HAP-1 (cell line): ENCODE data around the gene HSDL2.
A peak's percentile ranks its signal among the peaks of the same experiment; 100 is the strongest.
"Not testable (repeated sequence)": the region's sequence is repeated elsewhere in the genome, so short reads cannot be mapped to it uniquely, and the experiment has no call there.

Source experiments
- DNase-seq, 2 experiments: peaks; one replicate each; pipeline ENCODE4 v3.0.0-alpha.2; 2016 to 2020; ENCODE audit warnings: low spot score in 2 of 2
- H3K27me3 ChIP-seq: fragments of 250-450 bp; sonication (Bioruptor Pico); 2 replicates; pipeline ENCODE4 v1.5.1; 2020; ENCODE audit warnings: low read depth, mild to moderate bottlenecking, moderate library complexity
- H3K36me3 ChIP-seq: fragments of 250-450 bp; sonication (Bioruptor Pico); replicated peaks from 2 replicates; pipeline ENCODE4 v1.5.1; 2020; ENCODE audit warnings: mild to moderate bottlenecking
- H3K4me1 ChIP-seq: fragments of 250-450 bp; sonication (Bioruptor Pico); 2 replicates; pipeline ENCODE4 v1.5.1; 2020; ENCODE audit warnings: mild to moderate bottlenecking
- H3K4me3 ChIP-seq: fragments of 250-450 bp; sonication (Bioruptor Pico); 2 replicates; pipeline ENCODE4 v1.5.1; 2020; ENCODE audit warnings: mild to moderate bottlenecking, moderate library complexity
- H3K9me3 ChIP-seq: fragments of 250-450 bp; sonication (Bioruptor Pico); 2 replicates; pipeline ENCODE4 v1.5.1; 2020; ENCODE audit warnings: mild to moderate bottlenecking, moderate library complexity
- in situ Hi-C: fragments of 300-500 bp; cut with MboI; formaldehyde crosslinking; loops from 3 replicates; pipeline ENCODE4 v1.14.3; 2020; ENCODE audit warnings: low sequenced_read_pairs, inconsistent platforms, mixed read lengths

Gene HSDL2

GRCh38 chr9:112351184-112351583, 28.7 kb upstream of the HSDL2 start:
- H3K4me1 ChIP-seq, result peaks cover 16% of the 10 kb centered on the region
- H3K36me3 ChIP-seq, result no peaks in the 10 kb centered on the region; the same call in 1 of the 2 replicates
- H3K4me3 ChIP-seq, result no peak overlapping the region
- in situ Hi-C loops, result loop anchor here (25.0 kb wide), 1 partner anchor 589 kb away; no protein-coding TSS in a partner anchor
- peaks cover 14% of the 10 kb centered on the region for H3K27me3 ChIP-seq
- no peaks in the 10 kb centered on the region for H3K9me3 ChIP-seq
- no peak for DNase-seq

GRCh38 chr9:112352209-112352608, 27.7 kb upstream of the HSDL2 start:
- no peaks in the 10 kb centered on the region; the same call in 1 of the 2 replicates for H3K36me3 ChIP-seq
- H3K27me3 ChIP-seq, result peaks cover 14% of the 10 kb centered on the region
- no peaks in the 10 kb centered on the region for H3K9me3 ChIP-seq
- H3K4me1 ChIP-seq, result peaks cover 16% of the 10 kb centered on the region
- H3K4me3 ChIP-seq, result no peak overlapping the region
- in situ Hi-C loops, result loop anchor here (25.0 kb wide), 1 partner anchor 590 kb away; no protein-coding TSS in a partner anchor
- DNase-seq, result no peak

GRCh38 chr9:112354081-112354743, 25.7 kb upstream of the HSDL2 start:
- Histone ChIP-seq H3K36me3 (no peaks in the 10 kb centered on the region), H3K9me3 (no peaks in the 10 kb centered on the region), H3K27me3 (peaks cover 13% of the 10 kb centered on the region), H3K4me3 (no peak overlapping the region), H3K4me1 (peaks cover 1% of the 10 kb centered on the region)
- no peak for DNase-seq
- in situ Hi-C loops, result loop anchor here (25.0 kb wide), 1 partner anchor 592 kb away; no protein-coding TSS in a partner anchor

GRCh38 chr9:112355427-112355897, 24.4 kb upstream of the HSDL2 start:
- no peaks in the 10 kb centered on the region for H3K9me3 ChIP-seq
- no peak for DNase-seq
- in situ Hi-C loops, result loop anchor here (25.0 kb wide), 1 partner anchor 593 kb away; no protein-coding TSS in a partner anchor
- no peak overlapping the region for H3K4me3 ChIP-seq
- peaks cover 14% of the 10 kb centered on the region for H3K27me3 ChIP-seq
- no peaks in the 10 kb centered on the region for H3K36me3 ChIP-seq
- H3K4me1 ChIP-seq, result no peaks in the 10 kb centered on the region

GRCh38 chr9:112360047-112360804, 19.7 kb upstream of the HSDL2 start:
- no peak for DNase-seq
- Histone ChIP-seq H3K9me3 (peaks cover 2% of the 10 kb centered on the region; the same call in 1 of the 2 replicates), H3K4me1 (no peaks in the 10 kb centered on the region), H3K27me3 (peaks cover 5% of the 10 kb centered on the region; the same call in 1 of the 2 replicates), H3K4me3 (no peak overlapping the region), H3K36me3 (no peaks in the 10 kb centered on the region)
- in situ Hi-C loops, result loop anchor here (5.0 to 25.0 kb wide), 2 partner anchors 273 to 598 kb away; no protein-coding TSS in a partner anchor

GRCh38 chr9:112361601-112362000, 18.3 kb upstream of the HSDL2 start:
- Histone ChIP-seq H3K4me3 (no peak overlapping the region), H3K4me1 (no peaks in the 10 kb centered on the region), H3K9me3 (peaks cover 4% of the 10 kb centered on the region; the same call in 1 of the 2 replicates), H3K27me3 (peaks cover 2% of the 10 kb centered on the region; the same call in 1 of the 2 replicates), H3K36me3 (no peaks in the 10 kb centered on the region)
- DNase-seq, result peak in 1 of 2 experiments; percentile 46
- in situ Hi-C loops, result loop anchor here (5.0 to 25.0 kb wide), 2 partner anchors 274 to 599 kb away; no protein-coding TSS in a partner anchor

- H3K9me3 ChIP-seq, result peaks cover 4% of the 10 kb centered on the region; the same call in 1 of the 2 replicates
- no peak for DNase-seq
- no peak overlapping the region for H3K4me3 ChIP-seq
- no peaks in the 10 kb centered on the region for H3K4me1 ChIP-seq
- in situ Hi-C loops, result loop anchor here (5.0 to 25.0 kb wide), 2 partner anchors 277 to 602 kb away; no protein-coding TSS in a partner anchor
- H3K36me3 ChIP-seq, result no peaks in the 10 kb centered on the region
- peaks cover 2% of the 10 kb centered on the region; the same call in 1 of the 2 replicates for H3K27me3 ChIP-seq
These were observed 15.1 kb upstream of the HSDL2 start for GRCh38 chr9:112364761-112365160.

- H3K36me3 ChIP-seq, H3K4me1 ChIP-seq, H3K9me3 ChIP-seq, H3K4me3 ChIP-seq, H3K27me3 ChIP-seq, DNase-seq: not testable (repeated sequence)
- in situ Hi-C loops, result loop anchor here (25.0 kb wide), 1 partner anchor 603 kb away; no protein-coding TSS in a partner anchor
These were observed 14.7 kb upstream of the HSDL2 start for GRCh38 chr9:112365257-112365656.

- in situ Hi-C loops, result loop anchor here (25.0 kb wide), 1 partner anchor 604 kb away; no protein-coding TSS in a partner anchor
- DNase-seq, result no peak
These were observed 13.3 kb upstream of the HSDL2 start for GRCh38 chr9:112366591-112366990.

GRCh38 chr9:112367465-112367864, 12.4 kb upstream of the HSDL2 start:
- H3K4me3 ChIP-seq, result no peak overlapping the region
- no peaks in the 10 kb centered on the region for H3K27me3 ChIP-seq
- no peak for DNase-seq
- H3K4me1 ChIP-seq, result no peaks in the 10 kb centered on the region
- H3K36me3 ChIP-seq, result no peaks in the 10 kb centered on the region
- in situ Hi-C loops, result loop anchor here (25.0 kb wide), 1 partner anchor 605 kb away; no protein-coding TSS in a partner anchor
- peaks cover 4% of the 10 kb centered on the region; the same call in 1 of the 2 replicates for H3K9me3 ChIP-seq

More at GRCh38 chr9:112366591-112366990, 13.3 kb upstream of the HSDL2 start:
- H3K4me1 ChIP-seq, result no peaks in the 10 kb centered on the region
- H3K4me3 ChIP-seq, result no peak overlapping the region
- peaks cover 4% of the 10 kb centered on the region; the same call in 1 of the 2 replicates for H3K9me3 ChIP-seq
- no peaks in the 10 kb centered on the region for H3K27me3 ChIP-seq
- H3K36me3 ChIP-seq, result no peaks in the 10 kb centered on the region

GRCh38 chr9:112369817-112370216, 10.1 kb upstream of the HSDL2 start:
- in situ Hi-C loops, result loop anchor here (25.0 kb wide), 1 partner anchor 608 kb away; no protein-coding TSS in a partner anchor
- H3K4me1 ChIP-seq, result no peaks in the 10 kb centered on the region
- DNase-seq, result no peak
- peaks cover 4% of the 10 kb centered on the region; the same call in 1 of the 2 replicates for H3K9me3 ChIP-seq
- no peaks in the 10 kb centered on the region for H3K36me3 ChIP-seq
- no peak overlapping the region for H3K4me3 ChIP-seq
- H3K27me3 ChIP-seq, result no peaks in the 10 kb centered on the region

- no peak overlapping the region for H3K4me3 ChIP-seq
- H3K27me3 ChIP-seq, result no peaks in the 10 kb centered on the region
- no peaks in the 10 kb centered on the region for H3K36me3 ChIP-seq
- H3K9me3 ChIP-seq, result no peaks in the 10 kb centered on the region
- in situ Hi-C loops, result loop anchor here (25.0 kb wide), 1 partner anchor 609 kb away; no protein-coding TSS in a partner anchor
- no peaks in the 10 kb centered on the region for H3K4me1 ChIP-seq
- no peak for DNase-seq
These were observed 8.8 kb upstream of the HSDL2 start for GRCh38 chr9:112371060-112371459.

- DNase-seq, H3K4me3 ChIP-seq, H3K27me3 ChIP-seq, H3K36me3 ChIP-seq, H3K9me3 ChIP-seq: not testable (repeated sequence)
- in situ Hi-C loops, result loop anchor here (25.0 kb wide), 1 partner anchor 611 kb away; no protein-coding TSS in a partner anchor
- H3K4me1 ChIP-seq, result peaks cover 14% of the 10 kb centered on the region
These were observed 6.2 kb upstream of the HSDL2 start for GRCh38 chr9:112373666-112374065.
